ENCODE data around the gene SYNPO2.

DNA sequence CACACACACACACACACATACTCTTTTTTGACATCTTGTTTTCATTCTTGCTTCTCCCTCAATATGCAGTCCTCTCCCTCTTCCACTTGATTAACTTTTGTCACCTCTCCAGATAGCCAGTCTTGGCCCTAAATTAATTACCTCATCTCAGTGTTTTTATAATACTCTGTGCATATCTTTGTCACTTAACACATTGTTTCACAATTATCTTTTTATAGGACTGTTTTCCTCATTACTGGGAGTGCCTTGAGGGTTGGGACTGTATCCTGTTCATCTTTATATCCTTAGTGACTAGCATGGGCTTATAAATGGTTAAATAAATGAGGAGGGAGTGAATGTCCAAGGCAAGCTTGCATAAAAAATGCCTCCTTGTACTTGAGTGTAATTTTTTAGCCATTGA, 33.1 kb downstream of the SYNPO2 start:
- TF ChIP-seq, protein P1, sequence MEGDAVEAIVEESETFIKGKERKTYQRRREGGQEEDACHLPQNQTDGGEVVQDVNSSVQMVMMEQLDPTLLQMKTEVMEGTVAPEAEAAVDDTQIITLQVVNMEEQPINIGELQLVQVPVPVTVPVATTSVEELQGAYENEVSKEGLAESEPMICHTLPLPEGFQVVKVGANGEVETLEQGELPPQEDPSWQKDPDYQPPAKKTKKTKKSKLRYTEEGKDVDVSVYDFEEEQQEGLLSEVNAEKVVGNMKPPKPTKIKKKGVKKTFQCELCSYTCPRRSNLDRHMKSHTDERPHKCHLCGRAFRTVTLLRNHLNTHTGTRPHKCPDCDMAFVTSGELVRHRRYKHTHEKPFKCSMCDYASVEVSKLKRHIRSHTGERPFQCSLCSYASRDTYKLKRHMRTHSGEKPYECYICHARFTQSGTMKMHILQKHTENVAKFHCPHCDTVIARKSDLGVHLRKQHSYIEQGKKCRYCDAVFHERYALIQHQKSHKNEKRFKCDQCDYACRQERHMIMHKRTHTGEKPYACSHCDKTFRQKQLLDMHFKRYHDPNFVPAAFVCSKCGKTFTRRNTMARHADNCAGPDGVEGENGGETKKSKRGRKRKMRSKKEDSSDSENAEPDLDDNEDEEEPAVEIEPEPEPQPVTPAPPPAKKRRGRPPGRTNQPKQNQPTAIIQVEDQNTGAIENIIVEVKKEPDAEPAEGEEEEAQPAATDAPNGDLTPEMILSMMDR (IDR thresholded peaks at IDR 0.05; ENCODE audit: borderline replicate concordance, extremely low read depth, low read length, poor library complexity, severe bottlenecking): no peak
- no peak for TF ChIP-seq EZH2 (IDR thresholded peaks at IDR 0.05; ENCODE audit: borderline replicate concordance, low read depth, low read length, severe bottlenecking)

Data from DND-41 (cell line).